Lung microvascular endothelial cell (primary cell): Measurements from ENCODE around the gene PLN. TPM values are rescaled to one million over a fixed set of nuclear protein-coding genes. Genes with fewer than 3 reads are reported as not detected.

Experiments
- total RNA-seq: library from RNA; depleted of rRNA; stranded (reverse); fragments of >200 nt; gene quantifications from 2 replicates; pipeline ENCODE4 v1.2.1, GENCODE V29; 2014

Gene PLN
- total RNA-seq, 1 donor from 2014 or later, result not detected

Other genes with a start within 250 kb of the PLN start
- 5.0 and 14.3 TPM in 2 replicates for gene CEP85L, start 103.3 kb downstream of the PLN start, total RNA-seq